Measurements from ENCODE around the gene TNK1. TPM values are rescaled to one million over a fixed set of nuclear protein-coding genes. Genes with fewer than 3 reads are reported as not detected.

Gene TNK1
- total RNA-seq, 1 experiment from 2014 or later = 6.1 TPM

DNA sequence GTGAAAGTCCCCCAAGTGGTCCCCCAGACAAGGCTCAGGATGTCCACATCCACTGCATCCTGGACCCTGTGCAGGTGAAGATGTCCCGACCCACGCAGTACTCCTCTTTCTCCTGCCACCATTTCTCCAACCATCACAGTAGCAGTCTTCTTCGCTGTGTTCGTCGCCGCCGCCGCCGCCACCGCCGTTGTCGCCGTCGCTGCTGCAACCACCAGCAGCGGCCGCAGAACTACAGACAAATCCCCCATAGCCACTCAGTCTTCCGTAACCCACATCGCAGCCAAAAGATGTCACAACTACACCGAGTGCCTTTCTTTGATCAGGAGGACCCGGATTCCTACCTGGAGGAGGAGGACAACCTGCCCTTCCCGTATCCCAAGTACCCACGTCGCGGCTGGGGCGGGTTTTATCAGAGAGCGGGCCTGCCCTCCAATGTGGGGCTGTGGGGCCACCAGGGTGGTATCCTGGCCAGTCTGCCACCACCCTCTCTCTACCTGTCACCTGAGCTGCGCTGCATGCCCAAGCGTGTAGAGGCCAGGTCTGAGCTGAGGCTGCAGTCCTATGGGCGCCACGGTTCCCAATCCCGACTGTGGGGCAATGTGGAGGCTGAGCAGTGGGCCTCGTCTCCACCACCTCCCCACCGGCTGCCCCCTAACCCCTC is 45.4 kb downstream of the TNK1 start:
- no peak overlapping the region for H3K4me3 Mint-ChIP-seq (ENCODE audit: unreplicated experiment)
- intact Hi-C loops (cut with micrococcal nuclease; ENCODE audit: unreplicated experiment) = no loop called here
- H3K9me3 Mint-ChIP-seq (ENCODE audit: unreplicated experiment) = no peaks in the 10 kb centered on the region
- no peaks in the 10 kb centered on the region for H3K27me3 Mint-ChIP-seq (ENCODE audit: insufficient read depth, unreplicated experiment)
- no peak overlapping the region for H3K27ac Mint-ChIP-seq (ENCODE audit: unreplicated experiment)
- H3K4me3 ChIP-seq (ENCODE audit: low read depth, low read length) = no peak overlapping the region
- CTCF ChIA-PET = no interaction called here
- POLR2A ChIA-PET = no interaction called here
- TF ChIP-seq, protein P1, sequence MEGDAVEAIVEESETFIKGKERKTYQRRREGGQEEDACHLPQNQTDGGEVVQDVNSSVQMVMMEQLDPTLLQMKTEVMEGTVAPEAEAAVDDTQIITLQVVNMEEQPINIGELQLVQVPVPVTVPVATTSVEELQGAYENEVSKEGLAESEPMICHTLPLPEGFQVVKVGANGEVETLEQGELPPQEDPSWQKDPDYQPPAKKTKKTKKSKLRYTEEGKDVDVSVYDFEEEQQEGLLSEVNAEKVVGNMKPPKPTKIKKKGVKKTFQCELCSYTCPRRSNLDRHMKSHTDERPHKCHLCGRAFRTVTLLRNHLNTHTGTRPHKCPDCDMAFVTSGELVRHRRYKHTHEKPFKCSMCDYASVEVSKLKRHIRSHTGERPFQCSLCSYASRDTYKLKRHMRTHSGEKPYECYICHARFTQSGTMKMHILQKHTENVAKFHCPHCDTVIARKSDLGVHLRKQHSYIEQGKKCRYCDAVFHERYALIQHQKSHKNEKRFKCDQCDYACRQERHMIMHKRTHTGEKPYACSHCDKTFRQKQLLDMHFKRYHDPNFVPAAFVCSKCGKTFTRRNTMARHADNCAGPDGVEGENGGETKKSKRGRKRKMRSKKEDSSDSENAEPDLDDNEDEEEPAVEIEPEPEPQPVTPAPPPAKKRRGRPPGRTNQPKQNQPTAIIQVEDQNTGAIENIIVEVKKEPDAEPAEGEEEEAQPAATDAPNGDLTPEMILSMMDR (IDR thresholded peaks at IDR 0.05; ENCODE audit: insufficient read depth in 1 of 2, low read depth in 1 of 2, low read length in 1 of 2, severe bottlenecking in 1 of 2, unreplicated experiment in 1 of 2) = no peak
- no peaks in the 10 kb centered on the region for H3K4me1 ChIP-seq
- H3K4me1 Mint-ChIP-seq (ENCODE audit: low read depth, unreplicated experiment) = no peaks in the 10 kb centered on the region
- no peak for DNase-seq
- H3K27me3 ChIP-seq (replicated peaks; ENCODE audit: control insufficient read depth, insufficient read depth, low read length) = no peaks in the 10 kb centered on the region
- no peaks in the 10 kb centered on the region for H3K36me3 Mint-ChIP-seq (ENCODE audit: insufficient read depth, unreplicated experiment)
- no peaks in the 10 kb centered on the region for H3K9me3 ChIP-seq
- no peaks in the 10 kb centered on the region for H3K36me3 ChIP-seq (ENCODE audit: control insufficient read depth, insufficient read depth, low read length)
- BruUV-seq (replicated peaks) = no TSS peak

DNA sequence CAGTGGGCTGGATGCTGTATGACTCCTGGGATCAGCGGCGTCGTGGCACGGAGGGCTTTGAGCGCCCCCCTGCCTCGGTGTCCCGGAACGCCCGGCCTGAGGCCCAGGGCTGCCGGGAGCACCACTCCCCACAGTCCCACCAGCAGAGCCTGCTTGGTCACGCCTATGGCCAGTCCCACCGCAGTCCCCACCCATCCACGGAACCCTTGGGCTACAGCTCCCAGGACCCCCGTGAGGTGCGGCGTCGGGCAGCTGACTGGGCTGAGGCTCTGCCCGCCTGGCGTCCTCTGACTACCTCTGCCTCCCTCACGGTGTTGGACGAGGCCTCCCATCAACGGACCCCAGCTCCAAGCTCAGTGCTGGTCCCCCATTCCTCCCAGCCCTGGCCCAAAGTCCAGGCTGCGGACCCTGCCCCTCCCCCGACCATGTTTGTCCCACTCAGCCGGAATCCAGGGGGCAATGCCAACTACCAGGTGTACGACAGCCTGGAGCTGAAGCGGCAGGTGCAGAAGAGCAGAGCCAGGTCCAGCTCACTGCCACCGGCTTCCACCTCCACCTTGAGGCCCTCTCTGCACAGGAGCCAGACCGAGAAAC is 46.1 kb downstream of the TNK1 start:
- Histone ChIP-seq H3K4me3 (ENCODE audit: low read depth, low read length) (no peak overlapping the region), H3K4me1 (no peaks in the 10 kb centered on the region), H3K27me3 (replicated peaks; ENCODE audit: control insufficient read depth, insufficient read depth, low read length) (no peaks in the 10 kb centered on the region), H3K9me3 (no peaks in the 10 kb centered on the region), H3K36me3 (ENCODE audit: control insufficient read depth, insufficient read depth, low read length) (no peaks in the 10 kb centered on the region)
- H3K4me3 Mint-ChIP-seq (ENCODE audit: unreplicated experiment) = no peak overlapping the region
- no TSS peak for BruUV-seq (replicated peaks)
- CTCF ChIA-PET = no interaction called here
- intact Hi-C loops (cut with micrococcal nuclease; ENCODE audit: unreplicated experiment) = no loop called here
- H3K36me3 Mint-ChIP-seq (ENCODE audit: insufficient read depth, unreplicated experiment) = no peaks in the 10 kb centered on the region
- H3K9me3 Mint-ChIP-seq (ENCODE audit: unreplicated experiment) = no peaks in the 10 kb centered on the region
- no peaks in the 10 kb centered on the region for H3K27me3 Mint-ChIP-seq (ENCODE audit: insufficient read depth, unreplicated experiment)
- POLR2A ChIA-PET = no interaction called here
- H3K4me1 Mint-ChIP-seq (ENCODE audit: low read depth, unreplicated experiment) = no peaks in the 10 kb centered on the region
- H3K27ac Mint-ChIP-seq (ENCODE audit: unreplicated experiment) = no peak overlapping the region
- TF ChIP-seq, protein P1 (IDR thresholded peaks at IDR 0.05; ENCODE audit: insufficient read depth in 1 of 2, low read depth in 1 of 2, low read length in 1 of 2, severe bottlenecking in 1 of 2, unreplicated experiment in 1 of 2) = no peak
- no peak for DNase-seq

DNA sequence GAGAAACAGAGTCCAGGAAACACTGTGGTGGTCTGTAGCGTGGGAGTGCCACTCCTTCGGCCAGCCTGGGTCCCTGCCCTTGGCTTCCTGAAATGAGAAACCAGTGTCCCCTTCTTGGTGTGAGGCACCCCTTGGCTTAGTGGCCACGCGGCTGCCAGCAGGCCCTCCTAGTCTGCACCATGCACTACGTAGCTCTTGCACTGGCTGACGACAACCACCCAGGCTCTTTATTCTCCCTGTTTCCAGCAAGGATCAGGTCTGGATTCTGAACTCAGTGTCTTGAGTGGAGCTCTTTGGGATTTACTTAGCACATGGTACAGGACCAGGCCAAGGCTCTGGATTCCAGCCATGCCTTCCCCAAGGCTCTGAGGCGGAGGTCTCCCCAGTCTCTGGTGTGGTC is 46.7 kb downstream of the TNK1 start:
- TF ChIP-seq, protein P1 (IDR thresholded peaks at IDR 0.05; ENCODE audit: insufficient read depth in 1 of 2, low read depth in 1 of 2, low read length in 1 of 2, severe bottlenecking in 1 of 2, unreplicated experiment in 1 of 2) = no peak
- Mint-ChIP-seq H3K27ac (ENCODE audit: unreplicated experiment) (no peak overlapping the region), H3K36me3 (ENCODE audit: insufficient read depth, unreplicated experiment) (no peaks in the 10 kb centered on the region), H3K4me3 (ENCODE audit: unreplicated experiment) (no peak overlapping the region), H3K4me1 (ENCODE audit: low read depth, unreplicated experiment) (no peaks in the 10 kb centered on the region), H3K27me3 (ENCODE audit: insufficient read depth, unreplicated experiment) (no peaks in the 10 kb centered on the region), H3K9me3 (ENCODE audit: unreplicated experiment) (no peaks in the 10 kb centered on the region)
- H3K4me3 ChIP-seq (ENCODE audit: low read depth, low read length) = no peak overlapping the region
- ChIA-PET CTCF (no interaction called here), POLR2A (no interaction called here)
- H3K4me1 ChIP-seq = no peaks in the 10 kb centered on the region
- DNase-seq = no peak
- H3K27me3 ChIP-seq (replicated peaks; ENCODE audit: control insufficient read depth, insufficient read depth, low read length) = no peaks in the 10 kb centered on the region
- intact Hi-C loops (cut with micrococcal nuclease; ENCODE audit: unreplicated experiment) = no loop called here
- BruUV-seq (replicated peaks) = no TSS peak
- H3K36me3 ChIP-seq (ENCODE audit: control insufficient read depth, insufficient read depth, low read length) = no peaks in the 10 kb centered on the region
- H3K9me3 ChIP-seq = no peaks in the 10 kb centered on the region

Data from Caco-2 (cell line).